AG09309 (cell line): ENCODE data around the gene EP400.

Source experiments
- DNase-seq: peaks from one replicate; pipeline ENCODE4 v3.0.0-alpha.2; 2010; ENCODE audit warnings: low read depth
- H3K4me3 ChIP-seq: 2 replicates; pipeline ENCODE4 v1.5.1; 2011; ENCODE audit warnings: mild to moderate bottlenecking, low read depth, low read length, moderate library complexity; ENCODE audit not compliant: control insufficient read depth
- TF ChIP-seq, protein P1 (sequence below): IDR thresholded peaks from 2 replicates; pipeline ENCODE4 v1.5.1; 2011; ENCODE audit warnings: mild to moderate bottlenecking, low read depth, low read length, inconsistent platforms; ENCODE audit not compliant: insufficient read depth, control insufficient read depth; ENCODE audit errors: missing control alignments

Gene EP400

DNA sequence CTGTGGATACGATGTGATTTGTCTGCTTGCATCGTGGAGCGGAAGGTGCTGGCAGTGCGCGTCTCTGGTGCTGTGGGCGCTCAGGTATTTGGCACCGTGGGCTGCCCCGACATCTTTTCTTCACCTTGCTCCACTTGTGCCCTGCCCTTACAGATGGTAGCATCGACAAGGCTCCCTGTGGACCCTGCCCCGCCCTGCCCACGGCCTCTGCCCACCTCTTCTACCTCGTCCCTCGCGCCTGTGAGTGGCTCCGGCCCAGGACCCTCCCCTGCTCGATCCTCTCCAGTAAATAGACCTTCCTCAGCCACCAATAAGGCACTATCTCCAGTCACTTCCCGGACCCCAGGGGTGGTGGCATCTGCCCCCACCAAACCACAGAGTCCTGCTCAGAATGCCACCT is 36.6 kb downstream of the EP400 start:
- no peak for DNase-seq
- TF ChIP-seq, protein P1, sequence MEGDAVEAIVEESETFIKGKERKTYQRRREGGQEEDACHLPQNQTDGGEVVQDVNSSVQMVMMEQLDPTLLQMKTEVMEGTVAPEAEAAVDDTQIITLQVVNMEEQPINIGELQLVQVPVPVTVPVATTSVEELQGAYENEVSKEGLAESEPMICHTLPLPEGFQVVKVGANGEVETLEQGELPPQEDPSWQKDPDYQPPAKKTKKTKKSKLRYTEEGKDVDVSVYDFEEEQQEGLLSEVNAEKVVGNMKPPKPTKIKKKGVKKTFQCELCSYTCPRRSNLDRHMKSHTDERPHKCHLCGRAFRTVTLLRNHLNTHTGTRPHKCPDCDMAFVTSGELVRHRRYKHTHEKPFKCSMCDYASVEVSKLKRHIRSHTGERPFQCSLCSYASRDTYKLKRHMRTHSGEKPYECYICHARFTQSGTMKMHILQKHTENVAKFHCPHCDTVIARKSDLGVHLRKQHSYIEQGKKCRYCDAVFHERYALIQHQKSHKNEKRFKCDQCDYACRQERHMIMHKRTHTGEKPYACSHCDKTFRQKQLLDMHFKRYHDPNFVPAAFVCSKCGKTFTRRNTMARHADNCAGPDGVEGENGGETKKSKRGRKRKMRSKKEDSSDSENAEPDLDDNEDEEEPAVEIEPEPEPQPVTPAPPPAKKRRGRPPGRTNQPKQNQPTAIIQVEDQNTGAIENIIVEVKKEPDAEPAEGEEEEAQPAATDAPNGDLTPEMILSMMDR = no peak
- H3K4me3 ChIP-seq = no peak overlapping the region

DNA sequence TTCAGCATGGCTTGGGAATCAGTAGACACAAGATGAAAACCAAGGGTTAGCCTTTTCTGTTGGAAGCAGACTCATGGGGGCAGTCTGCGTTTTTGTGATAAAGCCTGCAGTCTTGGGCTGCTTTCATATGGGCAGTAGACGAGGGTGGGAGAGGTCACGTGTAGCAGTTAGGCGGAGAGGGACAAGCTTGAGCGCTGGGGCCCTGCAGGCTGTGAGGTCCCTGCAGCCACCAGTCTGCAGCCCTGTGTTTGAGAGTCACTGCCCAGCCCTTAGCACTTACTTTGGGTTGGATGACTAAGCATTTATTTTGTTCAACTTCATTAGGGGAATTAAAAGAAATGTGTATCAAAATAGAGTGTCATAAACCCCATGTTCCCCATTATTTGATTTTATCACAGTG is 37.2 kb downstream of the EP400 start:
- no peak for DNase-seq
- no peak overlapping the region for H3K4me3 ChIP-seq
- TF ChIP-seq, protein P1 = no peak

DNA sequence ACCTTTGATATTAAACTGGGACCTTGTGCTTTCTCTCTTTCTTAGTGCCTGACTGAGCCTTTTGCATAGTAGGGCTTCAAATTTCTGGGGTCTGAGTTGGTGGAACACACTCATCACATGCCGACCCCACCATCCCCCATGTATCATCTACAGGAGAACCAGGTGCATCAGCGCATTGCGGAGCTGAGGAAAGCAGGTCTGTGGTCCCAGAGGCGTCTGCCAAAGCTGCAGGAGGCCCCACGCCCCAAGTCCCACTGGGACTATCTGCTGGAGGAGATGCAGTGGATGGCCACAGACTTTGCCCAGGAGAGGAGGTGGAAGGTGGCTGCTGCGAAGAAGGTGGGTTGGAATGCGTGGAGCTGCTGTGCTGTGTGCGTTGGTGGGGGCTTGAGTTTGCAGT is 37.8 kb downstream of the EP400 start:
- TF ChIP-seq, protein P1 = no peak
- no peak overlapping the region for H3K4me3 ChIP-seq
- DNase-seq = no peak

DNA sequence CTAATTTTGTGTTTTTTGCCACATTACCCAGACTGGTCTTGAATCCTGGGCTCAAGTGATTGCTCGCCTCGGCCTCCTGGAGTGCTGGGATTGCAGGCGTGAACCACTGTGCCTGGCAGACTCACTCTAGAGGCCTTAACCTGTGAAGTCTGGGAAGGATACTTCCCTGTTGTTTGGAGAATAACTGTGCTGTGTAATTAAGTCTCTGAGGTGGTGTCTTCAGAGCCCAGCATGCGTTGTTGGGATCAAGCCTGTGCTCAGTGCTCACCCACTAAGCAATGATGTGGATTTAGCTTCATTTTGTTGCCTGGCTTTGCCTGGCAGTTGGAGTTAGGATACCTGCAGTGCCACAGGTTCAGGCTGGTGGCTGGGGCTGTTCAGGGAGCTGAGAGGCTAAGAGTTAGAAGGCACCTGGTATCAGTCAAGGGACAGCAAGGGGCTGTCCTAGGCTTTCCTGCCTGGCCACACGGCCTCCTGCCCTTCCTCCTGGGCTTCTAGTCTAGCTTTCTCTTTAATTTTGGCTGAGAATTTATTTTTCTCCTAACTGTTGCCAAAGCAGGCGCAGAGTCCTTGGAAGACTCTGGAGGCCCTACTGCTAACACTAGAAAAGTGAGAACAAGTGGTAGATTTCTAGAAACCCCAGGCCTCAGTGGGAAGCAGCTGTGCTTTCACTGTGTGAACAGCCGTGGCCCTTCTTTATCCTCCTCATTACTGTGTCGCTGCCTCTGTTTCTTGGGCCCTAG is 38.5 kb downstream of the EP400 start:
- no peak for DNase-seq
- no peak overlapping the region for H3K4me3 ChIP-seq
- TF ChIP-seq, protein P1 = no peak

DNA sequence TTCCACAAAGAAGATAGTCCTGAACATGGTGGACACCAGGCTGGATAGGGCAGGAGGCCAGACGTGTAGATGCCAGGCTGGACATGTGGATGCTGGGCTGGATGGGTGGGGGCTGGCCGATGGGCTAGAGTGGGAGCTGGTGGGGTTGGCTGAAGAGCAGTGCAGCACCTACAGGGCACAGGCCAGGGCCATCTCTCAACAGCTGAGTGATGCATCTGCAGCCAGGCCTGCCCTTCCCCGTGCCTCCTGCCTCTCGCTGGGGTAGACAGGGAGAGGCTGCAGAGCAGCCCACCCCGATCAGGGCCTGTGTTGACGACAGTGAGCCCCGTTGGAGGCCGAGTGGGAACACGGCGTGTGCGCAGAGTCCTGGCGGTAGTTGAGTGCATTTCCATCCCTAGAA is 39.3 kb downstream of the EP400 start:
- no peak overlapping the region for H3K4me3 ChIP-seq
- no peak for DNase-seq
- TF ChIP-seq, protein P1 = no peak

DNA sequence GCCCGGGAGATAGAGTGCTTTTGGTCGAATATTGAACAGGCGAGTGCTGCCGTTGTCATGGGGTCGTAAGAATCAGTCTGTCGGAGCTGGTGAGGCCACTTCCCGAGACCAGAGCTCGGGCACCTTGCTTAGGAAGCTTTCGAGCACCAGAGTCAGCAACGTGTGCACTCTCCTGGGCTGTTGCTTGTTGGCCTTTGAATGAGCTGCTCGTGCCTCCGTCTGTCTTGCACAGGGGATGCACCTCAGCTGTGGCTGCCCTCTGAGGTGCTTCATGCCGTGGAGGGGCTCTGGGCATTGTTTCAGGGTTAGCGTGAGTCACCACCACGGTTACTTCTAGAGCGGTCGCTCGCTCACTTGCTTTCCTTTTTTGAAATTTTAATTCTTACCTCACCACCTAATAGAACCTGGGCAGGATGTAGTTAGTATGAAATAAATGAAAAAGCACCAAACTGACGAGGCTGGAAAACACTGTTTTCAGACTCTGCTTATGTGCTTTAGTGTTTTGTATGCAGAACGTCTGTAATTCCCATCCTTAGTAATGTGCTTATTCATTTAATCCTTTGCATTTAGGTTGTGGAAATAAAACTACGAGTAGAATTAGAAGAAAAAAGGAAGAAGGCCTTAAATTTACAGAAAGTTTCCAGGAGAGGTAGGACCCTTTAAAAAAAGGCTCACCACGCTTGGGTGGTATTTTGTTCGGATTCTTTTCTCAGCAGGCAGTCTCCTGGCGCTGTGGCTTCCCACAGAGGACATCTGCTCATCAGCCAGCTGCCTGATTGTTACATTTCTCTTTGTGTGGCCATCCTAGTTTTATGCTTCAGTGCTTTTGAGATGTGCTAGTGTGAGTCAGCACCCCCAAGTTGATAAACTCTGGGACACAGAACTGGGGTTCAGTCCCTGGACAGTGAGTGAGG is 40.6 kb downstream of the EP400 start:
- DNase-seq = no peak
- TF ChIP-seq, protein P1 = no peak
- H3K4me3 ChIP-seq = no peak overlapping the region
